T-helper 1 cell treated with Interleukin-12 subunit alpha and Interleukin-12 subunit beta and Interleukin-4 antibody, amounts not matched to agents 30 ng/mL and 1 ng/mL, for 36 hours (primary cell): ENCODE data around the gene GFPT1. TPM values are rescaled to one million over a fixed set of nuclear protein-coding genes. Genes with fewer than 3 reads are reported as not detected.
"Not testable (repeated sequence)": the region's sequence is repeated elsewhere in the genome, so short reads cannot be mapped to it uniquely, and the experiment has no call there.

Experiments
- intact Hi-C: fragments of 100-400 bp; cut with micrococcal nuclease; formaldehyde crosslinking; loops from one replicate; pipeline ENCODE4 v1.15.1; 2024
- total RNA-seq: library from RNA; stranded (reverse); gene quantifications from 2 replicates; pipeline ENCODE4 v1.2.3, GENCODE V29; 2022

Gene GFPT1
- total RNA-seq, 1 donor from 2014 or later: 38.9 TPM

GRCh38 chr2:69385443-69386151 is 1.4 kb downstream of the GFPT1 start:
- intact Hi-C loops: loop anchor here (1.0 to 5.0 kb wide), 7 partner anchors 10 to 1382 kb away; partner anchors contain the start of genes ADD2, APLF, C2orf42 and FBXO48

- intact Hi-C loops: loop anchor here (5.0 kb wide), 4 partner anchors 908 to 1383 kb away; partner anchors contain the start of genes ADD2, APLF, FBXO48 and SNRPG
These were observed 2.4 kb downstream of the GFPT1 start for GRCh38 chr2:69384618-69385081.

GRCh38 chr2:69383176-69383812 is 3.7 kb downstream of the GFPT1 start:
- intact Hi-C loops: no loop called here

DNA sequence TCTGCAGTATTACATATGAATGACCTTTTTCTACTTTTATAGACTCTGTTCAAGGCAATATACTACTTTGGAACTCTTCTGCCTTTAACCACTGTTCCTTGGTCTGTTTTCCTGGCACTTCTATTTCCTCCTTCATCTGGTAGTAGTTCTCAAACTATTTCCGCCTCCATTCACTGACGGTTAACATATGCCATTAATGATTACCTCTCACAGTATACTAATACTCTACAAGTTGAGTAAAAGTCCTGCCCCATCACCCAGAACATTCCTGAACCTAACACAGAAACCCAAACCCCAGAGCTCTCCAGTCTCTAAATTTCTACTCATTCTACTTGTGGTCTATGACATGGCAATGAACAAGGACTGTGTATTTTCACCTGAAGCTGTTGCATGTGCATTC is 4.5 kb downstream of the GFPT1 start:
- intact Hi-C loops: no loop called here

GRCh38 chr2:69381337-69381737 is 5.7 kb downstream of the GFPT1 start:
- intact Hi-C loops: no loop called here

- intact Hi-C loops: no loop called here
These were observed 6.7 kb downstream of the GFPT1 start for GRCh38 chr2:69380072-69380917.

GRCh38 chr2:69376403-69376802 is 10.6 kb downstream of the GFPT1 start:
- intact Hi-C loops: loop anchor here (5.0 kb wide), 1 partner anchor 191 kb away; no protein-coding TSS in a partner anchor

DNA sequence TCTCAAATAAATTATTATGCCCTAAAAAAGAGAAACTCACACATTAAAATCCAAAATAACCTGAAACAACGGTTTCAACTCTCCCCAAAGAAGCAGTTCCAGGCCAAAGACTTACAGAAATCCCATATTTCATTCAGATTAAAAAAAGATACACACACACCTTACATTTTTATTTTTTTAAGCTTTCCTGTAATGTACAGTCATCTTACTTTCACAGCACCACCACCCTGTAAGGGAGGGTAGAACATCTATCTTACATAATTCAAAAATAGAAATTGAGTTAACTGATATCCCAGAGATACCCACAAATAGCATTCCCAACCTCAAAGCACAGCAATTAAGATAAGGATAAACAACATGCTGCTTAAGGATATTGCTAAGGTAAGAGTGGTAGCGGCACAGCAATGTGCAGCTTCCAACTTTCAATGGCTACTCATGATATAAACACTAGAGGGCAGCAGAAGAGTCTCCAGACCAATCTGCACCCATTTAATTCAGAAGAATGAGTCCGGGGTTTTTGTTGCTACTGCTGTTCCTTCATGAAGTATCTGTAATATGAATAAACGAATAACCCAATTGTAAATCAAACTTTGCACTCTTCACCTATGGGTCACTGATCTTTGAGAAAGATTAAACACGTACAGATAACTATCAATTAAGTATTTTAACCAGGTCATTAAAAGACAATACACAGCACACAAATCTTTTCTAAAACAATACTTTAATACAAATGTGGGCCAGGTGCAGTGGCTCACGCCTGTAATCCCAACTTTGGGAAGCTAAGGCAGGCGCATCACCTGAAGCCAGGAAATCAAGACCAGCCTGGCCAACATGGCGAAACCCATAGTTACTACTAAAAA is 11.3 kb downstream of the GFPT1 start:
- intact Hi-C loops: loop anchor here (1.0 to 5.0 kb wide), 4 partner anchors 11 to 339 kb away; no protein-coding TSS in a partner anchor

GRCh38 chr2:69372767-69373166 is 14.3 kb downstream of the GFPT1 start:
- intact Hi-C loops: no loop called here

- intact Hi-C loops: no loop called here
These were observed 17.2 kb downstream of the GFPT1 start for GRCh38 chr2:69369802-69370201.

GRCh38 chr2:69368588-69368987 is 18.4 kb downstream of the GFPT1 start:
- intact Hi-C loops: no loop called here

DNA sequence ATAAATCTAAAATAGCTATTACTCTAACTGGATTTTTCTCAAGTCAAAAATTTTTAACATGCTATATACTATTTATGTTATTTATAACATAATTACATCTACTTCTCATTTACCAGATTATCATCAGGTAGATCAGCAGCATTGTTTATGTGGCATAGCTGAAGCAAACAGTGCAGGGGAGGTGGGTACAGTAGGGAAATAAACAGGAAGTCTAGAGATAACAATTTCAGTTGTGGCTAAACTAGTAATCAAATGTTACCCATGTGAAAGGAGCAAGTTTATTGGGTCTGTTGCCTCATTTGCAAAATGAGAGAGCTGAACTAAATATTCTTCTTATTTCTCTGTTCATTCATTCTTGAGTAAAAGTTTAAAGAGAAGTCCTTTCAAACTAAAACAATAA is 27.7 kb downstream of the GFPT1 start:
- intact Hi-C loops: no loop called here

- intact Hi-C loops: no loop called here
These were observed 28.1 kb downstream of the GFPT1 start for GRCh38 chr2:69358914-69359313.

DNA sequence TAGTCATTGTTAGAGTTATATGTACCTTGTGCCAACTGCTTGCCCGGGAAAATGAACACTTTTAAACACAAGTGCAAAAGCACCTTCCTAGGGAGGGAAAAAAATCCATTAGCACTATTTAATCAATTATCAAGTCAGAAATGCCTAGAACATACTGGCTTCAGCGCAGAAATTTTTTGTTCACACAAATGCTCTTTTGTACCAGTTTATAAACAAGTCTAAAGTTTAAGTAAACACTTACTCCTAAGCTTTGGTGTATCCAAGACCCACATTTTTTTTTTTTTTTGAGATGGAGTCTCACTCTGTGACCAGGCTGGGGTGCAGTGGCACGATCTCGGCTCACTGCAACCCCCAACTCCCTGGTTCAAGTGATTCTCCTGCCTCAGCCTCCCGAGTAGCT is 30.6 kb downstream of the GFPT1 start:
- intact Hi-C loops: no loop called here

DNA sequence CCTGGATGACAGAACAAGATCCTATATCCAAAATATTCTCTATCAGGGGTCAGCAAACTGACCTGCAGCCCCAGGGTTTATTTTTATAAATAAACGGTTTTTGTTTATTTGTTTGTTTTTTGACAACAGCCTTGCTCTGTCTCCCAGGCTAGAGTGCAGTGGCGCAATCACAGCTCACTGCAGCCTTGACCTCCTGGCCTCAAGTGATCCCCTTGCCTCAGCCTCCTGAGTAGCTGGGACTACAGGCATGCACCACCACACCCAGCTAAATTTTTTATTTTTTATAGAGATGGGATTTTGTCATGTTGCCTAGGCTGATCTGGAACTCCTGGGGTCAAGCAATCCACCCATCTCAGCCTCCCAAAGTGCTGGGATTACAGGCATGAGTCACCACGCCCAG is 32.1 kb downstream of the GFPT1 start:
- intact Hi-C loops: not testable (repeated sequence)

DNA sequence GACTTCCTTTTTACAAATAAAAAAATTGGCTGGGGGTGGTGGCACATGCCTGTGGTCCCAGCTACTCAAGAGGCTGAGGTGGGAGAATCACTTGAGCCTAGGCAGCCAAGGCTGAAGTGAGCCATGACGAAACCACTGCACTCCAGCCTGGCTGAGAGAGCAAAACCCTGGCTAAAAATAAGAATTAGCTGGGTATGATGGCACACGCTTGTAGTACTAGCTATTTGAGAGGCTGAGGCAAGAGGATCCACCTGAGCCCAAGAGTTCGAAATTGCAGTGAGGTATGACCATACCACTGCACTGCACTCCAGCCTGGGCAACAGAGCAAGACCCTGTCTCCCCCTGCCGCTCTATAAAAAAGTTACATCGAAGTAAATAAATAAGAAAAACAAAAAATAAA is 33.7 kb downstream of the GFPT1 start:
- intact Hi-C loops: no loop called here

DNA sequence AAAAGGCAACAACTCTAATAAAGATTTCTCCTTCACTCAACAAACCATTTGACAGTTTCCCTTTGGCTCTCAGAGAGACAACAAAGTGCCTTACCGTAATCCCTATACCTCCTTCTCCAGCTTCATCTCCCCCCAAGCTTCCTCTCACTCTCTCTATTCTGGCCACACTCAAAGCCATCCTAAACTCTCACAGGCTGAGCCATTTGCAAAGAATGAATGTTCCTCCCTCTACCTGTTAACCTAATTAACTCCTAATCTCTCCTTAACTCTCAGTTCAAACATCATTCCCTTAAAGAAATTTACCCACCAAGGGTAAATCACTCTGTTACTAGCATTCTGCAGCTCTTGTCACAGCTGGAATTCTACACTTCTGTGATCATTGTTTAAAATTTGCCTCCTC is 38.2 kb downstream of the GFPT1 start:
- intact Hi-C loops: no loop called here

- intact Hi-C loops: no loop called here
These were observed 41.6 kb downstream of the GFPT1 start for GRCh38 chr2:69345434-69345833.

DNA sequence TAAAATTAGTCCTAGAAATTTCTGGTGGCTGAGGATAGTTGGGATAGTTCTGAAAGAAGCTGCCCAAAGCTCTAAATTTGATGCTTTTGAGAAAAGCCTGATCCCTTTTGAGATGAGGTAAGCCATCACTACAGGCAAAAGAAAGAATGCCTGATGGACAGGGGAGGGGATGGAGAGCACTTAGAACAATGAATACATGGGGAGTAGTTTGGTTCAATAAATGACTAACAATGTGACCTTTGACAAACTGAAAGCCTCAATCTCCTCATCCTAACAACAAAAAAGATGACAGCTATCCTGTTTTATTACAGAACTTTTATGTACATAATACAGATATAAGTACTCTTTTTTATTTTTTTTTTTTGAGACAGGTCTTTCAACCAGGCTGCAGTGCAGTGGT is 42.7 kb downstream of the GFPT1 start:
- intact Hi-C loops: no loop called here

- intact Hi-C loops: no loop called here
These were observed 46.8 kb downstream of the GFPT1 start for GRCh38 chr2:69340101-69340775.
